Measurements from ENCODE around the gene CYBC1.

GRCh38 chr17:82474223-82475010 lies 23.9 kb upstream of the CYBC1 start:
- TF ChIP-seq EZH2 (IDR thresholded peaks at IDR 0.05; ENCODE audit: borderline replicate concordance, low read length) = no peak
- TF ChIP-seq, protein P1, sequence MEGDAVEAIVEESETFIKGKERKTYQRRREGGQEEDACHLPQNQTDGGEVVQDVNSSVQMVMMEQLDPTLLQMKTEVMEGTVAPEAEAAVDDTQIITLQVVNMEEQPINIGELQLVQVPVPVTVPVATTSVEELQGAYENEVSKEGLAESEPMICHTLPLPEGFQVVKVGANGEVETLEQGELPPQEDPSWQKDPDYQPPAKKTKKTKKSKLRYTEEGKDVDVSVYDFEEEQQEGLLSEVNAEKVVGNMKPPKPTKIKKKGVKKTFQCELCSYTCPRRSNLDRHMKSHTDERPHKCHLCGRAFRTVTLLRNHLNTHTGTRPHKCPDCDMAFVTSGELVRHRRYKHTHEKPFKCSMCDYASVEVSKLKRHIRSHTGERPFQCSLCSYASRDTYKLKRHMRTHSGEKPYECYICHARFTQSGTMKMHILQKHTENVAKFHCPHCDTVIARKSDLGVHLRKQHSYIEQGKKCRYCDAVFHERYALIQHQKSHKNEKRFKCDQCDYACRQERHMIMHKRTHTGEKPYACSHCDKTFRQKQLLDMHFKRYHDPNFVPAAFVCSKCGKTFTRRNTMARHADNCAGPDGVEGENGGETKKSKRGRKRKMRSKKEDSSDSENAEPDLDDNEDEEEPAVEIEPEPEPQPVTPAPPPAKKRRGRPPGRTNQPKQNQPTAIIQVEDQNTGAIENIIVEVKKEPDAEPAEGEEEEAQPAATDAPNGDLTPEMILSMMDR (IDR thresholded peaks at IDR 0.05; ENCODE audit: low read length) = no peak

Data from OCI-LY1 (cell line).